HFF-Myc (cell line): ENCODE results near the gene TPCN1.

Source experiments
- DNase-seq: peaks from one replicate; pipeline ENCODE4 v3.0.0-alpha.2; 2011; ENCODE audit warnings: low read depth; ENCODE audit errors: extremely low read depth
- H3K4me3 ChIP-seq: replicated peaks from 2 replicates; pipeline ENCODE4 v1.5.1; 2011; ENCODE audit warnings: low read depth, mild to moderate bottlenecking, control low read depth, low read length
- CTCF ChIP-seq: IDR thresholded peaks from 2 replicates; pipeline ENCODE4 v1.5.1; 2012; ENCODE audit warnings: mild to moderate bottlenecking, low read depth, low read length, control low read depth; ENCODE audit errors: missing control alignments

TPCN1 gene

GRCh38 chr12:113214895-113215400 is 6.3 kb upstream of the TPCN1 start:
- no peak for TF ChIP-seq CTCF
- no peak overlapping the region for H3K4me3 ChIP-seq
- DNase-seq: peak; percentile 92

- DNase-seq: no peak
- no peak overlapping the region for H3K4me3 ChIP-seq
- no peak for TF ChIP-seq CTCF
Observed at GRCh38 chr12:113216027-113216426, 5.2 kb upstream of the TPCN1 start.

- H3K4me3 ChIP-seq: peak overlapping the region; percentile 89
- DNase-seq: no peak
- TF ChIP-seq CTCF: no peak
Observed at GRCh38 chr12:113220593-113221180, 577 bp upstream of the TPCN1 start.

GRCh38 chr12:113221997-113222729 is 899 bp downstream of the TPCN1 start:
- H3K4me3 ChIP-seq: peak overlapping the region; percentile 89
- TF ChIP-seq CTCF: no peak
- no peak for DNase-seq

GRCh38 chr12:113222730-113223531 is 1.7 kb downstream of the TPCN1 start:
- TF ChIP-seq CTCF: no peak
- H3K4me3 ChIP-seq: peak overlapping the region; percentile 89
- DNase-seq: peak; percentile 82

- no peak for TF ChIP-seq CTCF
- H3K4me3 ChIP-seq: no peak overlapping the region
- DNase-seq: no peak
Observed at GRCh38 chr12:113224955-113225354, 3.7 kb downstream of the TPCN1 start.
